A673 (cell line): ENCODE measurements around the gene SPAG6. TPM values are rescaled to one million over a fixed set of nuclear protein-coding genes. Genes with fewer than 3 reads are reported as not detected.
A peak's percentile ranks its signal among the peaks of the same experiment; 100 is the strongest.

Source experiments
- BruUV-seq: library from RNA; stranded (reverse); fragments of 400-500 nt; replicated peaks from 2 replicates; lab custom pipeline; 2021; lab: Mats Ljungman, UMichigan
- CTCF ChIA-PET: fragments of 300-600 bp; sonication (Branson Sonifier 250); formaldehyde crosslinking; loops from one replicate; lab custom pipeline; 2022; ENCODE audit warnings: antibody characterized with exemption; lab: Charles Lee
- POLR2A ChIA-PET: fragments of 300-600 bp; sonication (Branson Sonifier 250); formaldehyde crosslinking; loops from one replicate; lab custom pipeline; 2022; ENCODE audit warnings: antibody characterized with exemption; ENCODE audit not compliant: low non-redundant PET; lab: Charles Lee
- DNase-seq: peaks from one replicate; pipeline ENCODE4 v3.0.0-alpha.2; 2015; ENCODE audit warnings: low spot score
- H3K27ac ChIP-seq: fragments of 200-600 bp; sonication (generic); 2 replicates; pipeline ENCODE4 v1.5.1; 2016; ENCODE audit warnings: mixed run types, low read depth, mild to moderate bottlenecking, mixed read lengths, antibody characterized with exemption, low read length; ENCODE audit not compliant: poor library complexity, severe bottlenecking
- H3K27me3 ChIP-seq: fragments of 200-600 bp; sonication (generic); replicated peaks from 2 replicates; pipeline ENCODE4 v1.6.1; 2017; ENCODE audit warnings: mixed run types, low read depth, mild to moderate bottlenecking, mixed read lengths, antibody characterized with exemption, low read length; ENCODE audit not compliant: insufficient read depth, poor library complexity
- H3K36me3 ChIP-seq: fragments of 200-600 bp; sonication (generic); 2 replicates; pipeline ENCODE4 v1.6.1; 2016; ENCODE audit warnings: mixed run types, mild to moderate bottlenecking, mixed read lengths, antibody characterized with exemption, low read length; ENCODE audit not compliant: insufficient read depth, poor library complexity, severe bottlenecking
- H3K4me1 ChIP-seq: fragments of 200-600 bp; sonication (generic); 2 replicates; pipeline ENCODE4 v1.6.1; 2017; ENCODE audit warnings: mixed run types, mild to moderate bottlenecking, mixed read lengths, antibody characterized with exemption, low read length; ENCODE audit not compliant: insufficient read depth, poor library complexity, severe bottlenecking
- H3K4me3 ChIP-seq: fragments of 200-600 bp; sonication (generic); 2 replicates; pipeline ENCODE4 v1.5.1; 2016; ENCODE audit warnings: low read depth, mixed run types, mild to moderate bottlenecking, mixed read lengths, low read length; ENCODE audit not compliant: poor library complexity, severe bottlenecking
- H3K9me3 ChIP-seq: fragments of 200-600 bp; sonication (generic); 2 replicates; pipeline ENCODE4 v1.6.1; 2016; ENCODE audit warnings: mixed run types, low read depth, mild to moderate bottlenecking, mixed read lengths, antibody characterized with exemption, low read length; ENCODE audit not compliant: poor library complexity, severe bottlenecking
- EZH2 ChIP-seq: fragments of 200-600 bp; sonication (generic); IDR thresholded peaks from 2 replicates; pipeline ENCODE4 v1.6.1; 2017; ENCODE audit warnings: borderline replicate concordance, low read depth, mild to moderate bottlenecking, mixed read lengths, antibody characterized with exemption, low read length; ENCODE audit not compliant: poor library complexity, severe bottlenecking
- intact Hi-C: fragments of 100-400 bp; cut with micrococcal nuclease; formaldehyde crosslinking; loops from one replicate; pipeline ENCODE4 v1.10.0; 2022; ENCODE audit not compliant: unreplicated experiment
- total RNA-seq: library from RNA; stranded (reverse); gene quantifications from 2 replicates; pipeline ENCODE4 v1.2.3, GENCODE V29; 2021
- TF ChIP-seq, protein P1 (sequence below): fragments of 300-800, 200-600 bp; sonication (generic); conservative IDR thresholded peaks from 2 replicates; pipeline ENCODE4 v1.5.1; 2017; ENCODE audit warnings: low read depth, mild to moderate bottlenecking, antibody characterized with exemption, low read length, moderate library complexity, mixed read lengths

The SPAG6 gene
- total RNA-seq, 1 experiment from 2014 or later = 0.39 TPM

DNA sequence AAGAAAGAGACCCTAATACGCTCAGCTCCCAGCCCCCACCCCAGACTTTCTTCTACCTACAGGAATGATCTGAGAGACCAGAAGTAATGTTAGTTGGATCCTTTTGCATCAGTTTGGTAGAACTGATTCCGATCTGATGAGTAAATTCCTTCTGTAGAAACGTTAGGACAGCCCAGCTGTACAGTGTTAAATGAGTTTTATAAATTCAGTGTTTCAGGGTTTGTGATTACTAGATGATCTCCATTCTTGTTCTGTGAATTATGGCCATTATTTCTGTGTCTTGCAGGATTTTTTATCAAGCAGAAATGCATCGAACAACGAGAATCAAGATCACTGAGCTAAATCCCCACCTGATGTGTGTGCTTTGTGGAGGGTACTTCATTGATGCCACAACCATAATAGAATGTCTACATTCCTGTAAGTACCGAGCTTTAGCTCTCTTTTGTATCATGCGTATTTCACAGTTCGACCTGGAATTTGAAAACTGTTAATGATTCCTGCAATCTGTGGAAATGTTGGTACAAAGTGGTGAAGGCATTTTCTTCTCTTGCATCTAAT is 19.1 kb upstream of the SPAG6 start:
- DNase-seq = no peak
- Histone ChIP-seq H3K4me3 (peak overlapping the region; percentile 75), H3K9me3 (no peaks in the 10 kb centered on the region), H3K27me3 (peaks cover 12% of the 10 kb centered on the region), H3K27ac (peak overlapping the region; percentile 45), H3K4me1 (peaks cover 28% of the 10 kb centered on the region), H3K36me3 (peaks cover 46% of the 10 kb centered on the region)
- TF ChIP-seq, protein P1, sequence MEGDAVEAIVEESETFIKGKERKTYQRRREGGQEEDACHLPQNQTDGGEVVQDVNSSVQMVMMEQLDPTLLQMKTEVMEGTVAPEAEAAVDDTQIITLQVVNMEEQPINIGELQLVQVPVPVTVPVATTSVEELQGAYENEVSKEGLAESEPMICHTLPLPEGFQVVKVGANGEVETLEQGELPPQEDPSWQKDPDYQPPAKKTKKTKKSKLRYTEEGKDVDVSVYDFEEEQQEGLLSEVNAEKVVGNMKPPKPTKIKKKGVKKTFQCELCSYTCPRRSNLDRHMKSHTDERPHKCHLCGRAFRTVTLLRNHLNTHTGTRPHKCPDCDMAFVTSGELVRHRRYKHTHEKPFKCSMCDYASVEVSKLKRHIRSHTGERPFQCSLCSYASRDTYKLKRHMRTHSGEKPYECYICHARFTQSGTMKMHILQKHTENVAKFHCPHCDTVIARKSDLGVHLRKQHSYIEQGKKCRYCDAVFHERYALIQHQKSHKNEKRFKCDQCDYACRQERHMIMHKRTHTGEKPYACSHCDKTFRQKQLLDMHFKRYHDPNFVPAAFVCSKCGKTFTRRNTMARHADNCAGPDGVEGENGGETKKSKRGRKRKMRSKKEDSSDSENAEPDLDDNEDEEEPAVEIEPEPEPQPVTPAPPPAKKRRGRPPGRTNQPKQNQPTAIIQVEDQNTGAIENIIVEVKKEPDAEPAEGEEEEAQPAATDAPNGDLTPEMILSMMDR = no peak
- TF ChIP-seq EZH2 = no peak
- no TSS peak for BruUV-seq
- ChIA-PET POLR2A (no interaction called here), CTCF (no interaction called here)
- intact Hi-C loops = loop anchor here (10.0 kb wide), 2 partner anchors 331 to 831 kb away; no protein-coding TSS in a partner anchor

- BruUV-seq = no TSS peak
Observed at GRCh38 chr10:22329150-22329549, 16.1 kb upstream of the SPAG6 start.

GRCh38 chr10:22332116-22332692 is 13.1 kb upstream of the SPAG6 start:
- BruUV-seq = no TSS peak
- peaks cover 4% of the 10 kb centered on the region for H3K4me1 ChIP-seq
- no peaks in the 10 kb centered on the region for H3K9me3 ChIP-seq
- CTCF ChIA-PET = no interaction called here
- H3K27me3 ChIP-seq = peaks cover 7% of the 10 kb centered on the region
- H3K4me3 ChIP-seq = no peak overlapping the region
- H3K36me3 ChIP-seq = peaks cover 38% of the 10 kb centered on the region
- TF ChIP-seq, protein P1 = no peak
- TF ChIP-seq EZH2 = no peak
- POLR2A ChIA-PET = no interaction called here
- no peak overlapping the region for H3K27ac ChIP-seq
- intact Hi-C loops = no loop called here
- DNase-seq = no peak

More at GRCh38 chr10:22329150-22329549, 16.1 kb upstream of the SPAG6 start:
- no peak for DNase-seq
- no peak overlapping the region for H3K4me3 ChIP-seq
- ChIA-PET CTCF (no interaction called here), POLR2A (no interaction called here)
- H3K36me3 ChIP-seq = peaks cover 46% of the 10 kb centered on the region
- no peaks in the 10 kb centered on the region for H3K27me3 ChIP-seq
- no peaks in the 10 kb centered on the region for H3K9me3 ChIP-seq
- intact Hi-C loops = loop anchor here (10.0 kb wide), 2 partner anchors 334 to 834 kb away; no protein-coding TSS in a partner anchor
- no peak for TF ChIP-seq EZH2
- TF ChIP-seq, protein P1 = no peak
- H3K4me1 ChIP-seq = peaks cover 11% of the 10 kb centered on the region
- H3K27ac ChIP-seq = no peak overlapping the region
